ENCODE results near the gene ACSS1. TPM values are rescaled to one million over a fixed set of nuclear protein-coding genes. Genes with fewer than 3 reads are reported as not detected.
A peak's percentile ranks its signal among the peaks of the same experiment; 100 is the strongest.

Gene ACSS1
- total RNA-seq, 1 donor from 2014 or later: 6.7 TPM

DNA sequence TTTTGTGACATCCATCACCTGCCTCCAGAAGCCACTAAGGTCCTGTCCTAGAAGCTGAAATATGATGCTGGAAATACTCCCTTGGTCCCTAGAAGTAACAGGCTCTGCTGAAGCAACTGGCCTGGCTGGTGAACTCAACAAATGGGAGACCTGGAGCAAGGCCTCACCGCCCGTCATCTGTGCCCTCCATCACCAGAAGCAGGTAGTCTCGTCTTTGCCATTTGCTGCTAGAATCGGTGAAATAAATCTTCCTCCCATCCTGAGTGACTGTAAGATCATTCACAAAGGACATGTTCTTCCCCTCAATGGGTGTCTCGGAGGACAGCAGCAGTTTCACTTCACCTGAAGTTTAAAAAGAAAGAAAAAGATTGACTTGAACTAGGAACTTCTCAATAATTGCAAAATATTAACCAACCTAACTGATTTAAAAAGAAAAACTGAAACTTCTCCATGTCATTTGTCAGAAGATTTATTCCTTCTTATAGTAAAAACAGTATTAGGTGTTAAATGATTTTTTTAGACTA, 87.8 kb downstream of the ACSS1 start:
- no peak for ATAC-seq

DNA sequence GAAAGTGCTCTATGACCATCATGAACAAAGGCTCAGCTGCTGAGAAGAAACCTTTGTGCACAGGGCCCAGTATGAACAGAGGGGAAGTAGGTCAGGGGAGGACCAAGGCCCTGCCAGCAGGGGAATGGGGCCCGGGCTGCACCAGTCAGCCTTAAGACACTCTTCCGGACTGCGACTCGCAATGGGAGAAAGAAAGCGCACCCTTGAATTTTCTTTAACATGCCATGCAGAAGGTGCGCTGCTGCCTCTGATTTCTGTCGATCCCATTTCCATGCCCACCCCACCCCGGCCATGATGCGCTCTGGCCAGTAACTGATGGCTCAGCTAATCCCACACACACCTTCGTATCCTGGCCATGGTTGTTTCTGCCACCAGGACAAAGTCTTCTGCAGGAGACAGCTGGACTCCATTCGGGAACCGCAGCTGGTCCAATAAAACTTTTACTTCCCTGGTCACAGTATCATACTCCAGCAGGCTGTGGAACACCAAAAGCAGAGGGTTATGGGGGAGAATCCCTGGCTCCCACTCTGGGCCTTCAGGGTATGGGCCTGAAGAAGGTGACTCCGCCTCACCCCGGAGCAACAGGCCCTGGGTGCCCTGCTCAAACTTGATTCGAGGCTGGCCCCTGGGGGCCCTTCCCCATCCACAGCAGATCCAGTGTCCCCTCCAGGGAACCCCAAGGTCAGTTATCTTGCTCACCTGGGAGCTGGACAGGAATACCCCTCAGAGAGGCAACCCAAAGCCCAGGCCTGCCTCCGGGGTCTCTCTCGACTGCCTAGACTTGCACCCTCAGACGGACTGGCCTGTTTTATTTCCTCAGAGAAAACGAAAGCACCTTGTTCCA, 88.5 kb downstream of the ACSS1 start:
- no peak for ATAC-seq

DNA sequence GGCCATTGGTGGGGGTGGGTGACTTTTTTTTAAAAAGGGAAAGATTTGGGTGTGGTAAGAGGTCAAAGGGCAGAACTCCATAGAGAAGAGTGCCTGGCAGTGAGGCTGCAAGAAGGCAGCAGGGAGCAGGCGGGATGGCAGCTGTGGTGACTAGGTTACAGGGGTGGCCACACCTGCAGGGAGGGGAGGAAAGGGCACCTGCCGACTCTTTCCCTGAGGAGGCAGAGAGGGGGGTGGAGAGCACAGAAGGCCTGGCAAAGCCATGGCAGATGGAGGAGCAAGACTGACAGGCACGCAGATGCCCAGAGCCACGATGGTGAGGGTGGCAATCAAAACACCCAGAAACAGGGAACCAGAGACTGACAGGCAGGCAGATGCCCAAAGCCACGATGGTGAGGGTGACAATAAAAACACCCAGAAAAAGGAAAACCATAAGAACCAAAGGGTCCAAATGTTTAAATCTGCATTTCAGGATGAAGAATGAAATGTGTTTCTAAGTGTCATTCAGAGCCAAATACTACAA, 89.6 kb downstream of the ACSS1 start:
- ATAC-seq: no peak

DNA sequence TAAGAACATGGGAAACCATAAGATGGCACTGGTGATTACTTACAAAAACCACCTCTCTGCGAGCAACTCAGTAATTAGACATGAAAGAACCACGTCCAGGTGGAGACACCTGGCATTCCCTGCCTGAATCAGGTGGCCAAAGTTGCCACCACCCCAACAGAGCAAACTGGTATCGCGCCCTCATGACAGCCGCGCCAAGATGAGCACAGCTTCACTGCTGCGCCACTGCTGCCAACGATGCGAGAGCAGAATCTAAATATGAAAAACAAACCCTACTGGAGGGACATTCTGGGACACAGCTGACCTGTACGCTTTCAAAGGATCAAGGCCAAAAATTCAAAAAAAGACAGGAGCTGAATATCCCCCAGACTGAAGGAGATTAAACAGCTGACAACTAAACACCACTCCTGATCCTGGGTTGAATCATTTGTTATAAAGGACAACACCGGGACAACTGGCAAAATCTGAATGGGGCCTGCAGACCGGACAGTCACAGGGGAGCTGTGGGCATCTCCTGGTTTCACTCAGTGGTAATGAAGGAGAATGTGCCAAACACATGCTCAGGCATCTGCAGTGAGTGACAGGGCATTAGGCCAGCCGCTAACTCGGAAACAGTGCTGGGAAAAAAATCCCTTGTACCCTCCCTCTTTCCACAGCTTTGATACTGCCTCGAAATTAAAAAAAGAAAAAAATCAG, 91.5 kb downstream of the ACSS1 start:
- no peak for ATAC-seq

DNA sequence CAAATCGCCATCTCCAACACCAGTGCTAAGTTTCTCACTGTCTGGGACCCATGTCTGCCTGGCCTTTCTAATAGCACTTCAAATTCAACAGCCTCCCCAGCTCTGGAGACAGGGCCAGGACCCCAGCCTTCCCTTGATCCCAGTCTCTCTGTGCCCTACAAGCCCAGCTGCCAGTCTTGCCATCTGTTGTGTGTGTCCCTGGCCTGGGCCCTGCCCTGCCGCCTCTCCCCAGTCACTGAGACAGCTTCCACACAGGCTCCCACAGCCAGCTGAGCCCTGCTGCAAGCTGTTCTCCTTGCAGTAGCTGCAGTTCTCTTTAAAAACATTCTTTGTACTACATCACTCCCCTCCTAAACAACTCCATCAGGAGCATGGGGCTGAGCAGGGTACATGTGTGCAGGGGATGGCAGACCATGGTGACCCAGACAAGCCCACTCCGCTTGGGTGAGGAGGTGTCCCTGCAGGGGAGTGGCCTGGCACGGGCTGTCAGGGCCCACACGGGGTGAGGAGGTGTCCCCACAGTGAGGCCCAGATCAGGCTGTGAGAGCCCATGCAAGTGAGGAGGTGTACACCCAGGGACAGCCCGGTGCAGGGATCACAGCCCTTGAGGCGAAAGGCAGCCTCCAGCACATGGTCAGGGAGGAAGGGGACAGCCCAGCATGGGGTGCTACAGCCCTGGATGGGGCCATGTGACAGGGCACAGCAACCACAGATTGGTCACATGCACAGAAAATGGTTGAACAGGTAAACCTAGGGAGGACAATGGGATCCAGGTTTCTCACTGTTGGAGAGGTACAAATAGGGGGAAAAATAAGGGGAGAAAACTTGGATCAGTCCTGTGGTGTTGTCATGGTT, 92.6 kb downstream of the ACSS1 start:
- ATAC-seq: peak; percentile 19

DNA sequence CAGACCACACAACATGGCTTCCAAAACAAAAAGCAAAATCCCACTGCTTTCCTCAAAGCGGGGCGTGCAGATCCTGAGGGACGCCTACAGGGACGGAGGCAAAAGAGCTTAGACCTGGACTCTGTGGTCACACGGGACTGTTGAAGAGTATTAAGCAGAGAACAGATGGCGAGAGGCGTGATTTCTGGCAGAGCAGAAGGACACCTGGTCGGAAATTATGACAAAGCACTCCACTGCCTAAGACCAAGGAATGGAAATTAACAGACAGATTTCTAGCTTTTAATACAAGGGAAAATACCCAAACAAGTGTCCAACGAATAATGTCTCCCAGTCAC, 93.5 kb downstream of the ACSS1 start:
- ATAC-seq: no peak

DNA sequence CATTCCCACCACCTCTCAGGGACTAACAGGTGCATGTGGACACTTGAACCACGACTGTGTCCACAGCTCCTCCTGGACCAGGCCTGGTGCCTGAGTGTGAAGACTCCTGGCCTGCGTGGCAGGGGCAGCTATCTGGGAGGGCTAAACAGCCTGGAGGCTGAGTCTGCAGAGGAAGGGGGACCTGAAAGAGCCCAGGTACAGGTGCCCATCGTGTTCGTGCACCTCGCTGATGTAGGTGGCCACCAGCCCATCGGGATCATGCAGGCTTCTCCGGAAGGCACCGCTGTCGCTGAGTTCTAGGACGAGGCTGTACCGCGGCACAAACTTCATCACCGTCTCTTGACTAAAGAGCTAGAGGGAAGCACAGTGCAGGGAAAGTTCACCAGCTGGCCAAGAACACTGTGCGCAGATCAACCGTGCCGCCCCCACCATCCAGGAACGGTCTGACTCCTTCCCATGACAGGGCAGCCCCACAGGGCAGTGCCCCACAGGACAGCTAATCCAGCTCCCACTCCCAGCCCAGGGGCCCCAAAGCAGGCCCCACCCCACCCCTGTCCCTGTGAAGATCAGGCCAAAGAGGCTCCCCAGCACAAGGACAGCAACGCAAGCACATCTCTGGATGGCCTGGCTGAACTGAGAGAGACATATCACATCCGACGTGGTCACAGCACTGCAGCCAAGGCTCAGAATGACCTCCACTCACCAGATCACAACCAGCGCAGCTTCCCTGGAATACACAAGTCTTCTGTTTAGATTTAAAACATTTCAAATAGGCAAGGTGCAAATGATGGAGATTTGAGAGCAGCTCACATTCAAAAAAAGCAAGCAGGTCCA, 94.0 kb downstream of the ACSS1 start:
- ATAC-seq: no peak

DNA sequence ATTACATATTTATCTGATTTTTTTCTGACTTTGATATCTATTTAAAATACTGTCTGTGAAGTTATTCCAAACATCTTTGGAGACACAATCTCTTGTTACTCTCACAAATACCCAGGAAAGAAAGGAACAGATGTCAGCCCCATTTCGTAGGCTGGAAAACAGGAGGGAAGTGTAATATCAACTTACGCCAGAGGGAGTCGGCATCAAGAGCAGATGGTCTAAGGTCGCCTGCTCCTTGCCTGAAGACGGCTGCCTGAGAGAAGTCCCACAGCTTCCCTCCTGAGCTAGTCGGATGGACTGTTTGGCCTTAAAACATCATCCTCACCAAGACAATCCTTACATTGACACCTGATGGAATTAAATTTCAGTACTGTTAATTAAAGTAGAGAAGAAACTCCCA, 95.4 kb downstream of the ACSS1 start:
- no peak for ATAC-seq

DNA sequence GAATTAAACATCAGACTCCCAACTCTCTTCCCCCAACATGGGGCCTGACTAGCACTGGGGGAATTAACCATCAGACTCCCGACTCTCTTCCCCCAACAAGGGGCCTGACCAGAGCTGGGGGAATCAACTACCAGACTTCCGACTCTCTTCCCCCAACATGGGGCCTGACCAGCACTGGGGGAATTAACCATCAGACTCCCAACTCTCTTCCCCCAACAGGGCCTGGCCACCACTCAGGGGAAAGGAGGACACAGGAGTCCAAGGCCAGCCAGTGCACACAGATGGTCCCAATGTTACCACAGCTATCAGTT, 95.8 kb downstream of the ACSS1 start:
- no peak for ATAC-seq

DNA sequence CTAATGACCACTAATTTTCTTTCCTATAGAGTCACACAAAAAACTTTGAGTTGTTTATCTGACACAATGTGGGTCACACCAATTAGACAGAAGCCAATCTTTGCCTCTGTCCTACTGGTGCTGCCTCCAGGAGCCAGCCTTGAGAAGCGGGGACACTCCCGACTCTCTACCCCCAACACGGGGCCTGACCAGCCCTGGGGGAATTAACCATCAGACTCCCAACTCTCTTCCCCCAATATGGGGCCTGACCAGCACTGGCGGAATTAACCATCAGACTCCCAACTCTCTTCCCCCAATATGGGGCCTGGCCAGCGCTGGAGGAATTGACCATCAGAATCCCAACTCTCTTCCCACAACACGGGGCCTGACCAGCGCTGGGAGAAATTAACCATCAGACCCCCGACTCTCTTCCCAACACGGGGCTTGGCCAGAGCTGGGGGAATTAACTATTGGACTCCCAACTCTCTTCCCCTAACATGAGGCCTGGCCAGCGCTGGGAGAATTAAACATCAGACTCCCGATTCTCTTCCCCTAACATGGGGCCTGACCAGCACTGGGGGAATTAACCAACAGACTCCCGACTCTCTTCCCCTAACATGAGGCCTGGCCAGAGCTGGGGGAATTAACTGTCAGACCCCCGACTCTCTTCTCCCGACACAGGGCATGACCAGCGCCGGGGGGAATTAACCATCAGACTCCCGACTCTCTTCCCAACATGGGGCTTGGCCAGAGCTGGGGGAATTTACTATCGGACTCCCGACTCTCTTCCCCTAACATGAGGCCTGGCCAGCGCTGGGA, 96.4 kb downstream of the ACSS1 start:
- no peak for ATAC-seq

DNA sequence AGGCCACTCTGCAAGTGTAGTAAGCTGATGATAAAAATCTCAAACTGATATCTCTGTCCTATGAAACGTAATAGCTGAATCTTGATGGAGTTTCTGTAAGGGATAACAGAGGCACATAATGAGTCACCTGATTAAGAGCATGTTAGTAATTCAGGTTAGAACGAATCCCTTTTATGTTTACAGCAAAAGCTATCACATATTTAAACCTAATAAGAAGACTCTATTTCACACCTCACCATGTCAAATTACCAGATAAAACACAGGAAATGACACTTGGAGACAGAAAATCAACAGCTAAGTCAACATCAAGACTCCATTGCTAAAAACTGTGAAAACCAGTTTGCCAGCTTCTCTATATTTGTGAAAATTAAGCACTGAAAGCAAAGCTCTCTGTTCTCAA, 97.1 kb downstream of the ACSS1 start:
- ATAC-seq: no peak

DNA sequence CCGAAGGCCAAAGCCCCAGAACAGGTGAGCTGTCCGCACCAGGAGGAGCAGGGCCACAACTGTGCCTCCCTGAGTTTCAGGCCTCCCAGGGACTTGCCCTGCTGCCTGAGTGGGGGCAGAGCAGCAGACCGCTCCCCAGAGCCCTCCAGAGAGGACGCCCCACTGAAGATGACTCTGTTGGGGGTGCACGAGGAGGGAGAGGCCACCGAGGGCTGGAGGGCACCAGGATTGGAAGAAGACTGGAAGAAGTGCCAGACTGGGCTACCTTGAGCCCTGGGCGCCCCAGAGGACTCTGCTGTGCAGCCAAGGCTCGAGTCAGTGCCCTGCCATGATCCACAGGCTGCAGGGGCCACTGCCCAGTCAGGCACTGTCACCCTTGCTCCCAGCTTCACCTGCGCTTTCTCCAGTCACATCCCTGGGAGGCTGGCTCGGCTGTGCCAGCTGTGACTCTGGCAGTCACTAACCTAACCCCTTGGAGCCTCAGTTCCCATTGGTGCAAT, 97.6 kb downstream of the ACSS1 start:
- ATAC-seq: no peak

DNA sequence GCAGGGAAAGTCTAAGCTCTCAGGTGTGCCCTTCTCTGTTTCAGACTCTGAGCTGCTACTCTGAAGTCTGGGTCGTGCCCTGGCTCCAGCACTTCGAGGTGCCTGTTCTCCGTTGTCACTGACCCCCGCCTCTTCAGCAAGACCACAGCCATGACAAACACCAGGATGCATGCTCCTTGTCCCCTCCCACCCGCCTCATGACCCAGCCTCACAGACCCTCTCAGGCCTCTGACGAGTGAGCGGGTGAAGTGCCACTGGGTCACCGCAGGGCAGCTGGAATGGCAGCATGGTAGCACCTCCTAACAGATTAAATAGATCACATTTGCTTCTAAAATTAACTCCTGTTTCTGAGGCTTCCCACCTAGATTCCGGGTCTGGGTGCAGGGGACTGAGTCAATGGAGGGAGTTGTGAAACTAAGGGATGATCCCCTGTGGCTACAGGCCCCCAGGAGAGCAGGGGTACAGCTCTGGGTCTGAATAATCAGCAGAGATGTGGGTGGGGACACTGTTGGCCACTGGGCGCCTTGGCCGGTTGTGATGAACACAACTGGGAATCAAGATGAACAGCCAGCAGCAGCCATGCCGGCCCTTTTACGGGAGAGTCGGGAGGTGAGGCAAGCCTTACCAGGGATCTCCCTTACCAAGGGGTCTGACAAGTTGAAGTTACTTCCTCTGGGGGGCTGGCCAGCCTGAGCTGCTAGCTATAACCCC, 98.2 kb downstream of the ACSS1 start:
- ATAC-seq: no peak

DNA sequence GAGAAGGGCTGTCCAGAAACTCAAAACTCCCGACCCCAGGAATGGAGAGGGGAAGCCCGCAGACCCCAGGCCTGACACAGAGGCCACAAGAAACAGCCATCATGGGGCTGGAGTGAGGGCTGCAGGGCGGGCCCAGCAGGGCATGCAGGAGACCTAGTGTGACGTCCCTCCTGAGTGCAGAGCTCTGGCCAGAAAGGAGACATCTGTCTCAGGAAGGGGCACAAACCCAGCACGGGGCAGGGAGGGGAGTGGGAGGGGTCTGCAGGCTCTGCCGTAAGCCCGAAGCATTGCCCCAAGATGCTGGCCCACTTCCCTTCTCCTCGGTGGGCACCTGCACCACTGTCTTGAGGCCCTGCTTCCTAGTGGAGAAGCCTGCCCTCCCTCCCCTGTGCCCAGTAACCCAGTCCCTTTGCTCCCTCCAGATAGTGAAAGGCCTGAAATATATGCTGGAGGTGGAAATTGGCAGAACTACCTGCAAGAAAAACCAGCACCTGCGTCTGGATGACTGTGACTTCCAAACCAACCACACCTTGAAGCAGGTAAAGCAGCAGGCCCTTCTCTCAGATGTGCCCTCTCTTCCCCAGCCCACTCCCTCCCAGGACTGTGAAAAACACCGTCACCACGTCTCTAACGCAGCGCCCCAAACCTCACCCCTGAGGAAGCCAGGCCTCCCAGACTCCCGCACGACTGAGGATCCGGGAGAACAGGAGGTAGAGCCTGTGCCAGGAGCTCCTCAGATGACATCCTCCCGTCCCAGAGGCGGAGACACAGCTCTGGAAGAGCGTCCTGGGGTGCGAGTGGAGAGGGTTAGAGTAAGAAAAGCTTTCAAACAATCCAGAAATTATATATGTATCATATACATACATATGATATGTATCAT, 99.2 kb downstream of the ACSS1 start:
- no peak for ATAC-seq

DNA sequence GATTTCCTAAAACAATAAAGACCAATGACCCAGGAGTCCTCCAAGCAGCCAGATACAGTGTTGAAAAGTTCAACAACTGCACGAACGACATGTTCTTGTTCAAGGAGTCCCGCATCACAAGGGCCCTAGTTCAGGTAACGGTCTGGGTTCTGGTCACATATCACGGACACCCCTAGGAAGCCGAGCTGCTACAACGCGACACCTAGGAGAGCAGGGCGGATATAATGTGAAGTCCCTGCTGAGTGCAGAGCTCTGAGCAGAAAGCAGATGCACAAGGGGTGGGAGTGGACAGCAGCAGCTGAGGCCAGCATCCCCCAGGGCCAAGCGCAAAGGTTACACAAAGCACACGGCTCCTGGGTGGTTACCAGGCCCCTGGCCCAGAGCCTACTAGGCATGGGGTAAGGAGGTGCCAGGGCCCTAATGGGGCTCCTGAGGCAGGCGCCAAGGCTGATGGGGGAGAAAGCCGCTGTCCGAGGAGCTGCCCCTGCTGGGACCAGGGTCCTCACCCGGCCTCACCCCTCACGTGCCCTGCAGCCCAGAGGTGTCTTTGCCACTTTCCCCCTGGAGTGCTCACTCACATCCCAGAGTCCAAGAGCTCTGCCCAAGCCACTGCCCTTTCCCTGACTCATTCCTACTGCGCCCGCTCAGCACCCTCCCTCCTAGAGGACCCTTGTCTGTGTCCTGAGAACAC, 100.5 kb downstream of the ACSS1 start:
- no peak for ATAC-seq

Data from esophagus mucosa (tissue), 1 donor.